Measurements from ENCODE around the gene SLC39A11.

GRCh38 chr17:72927146-72927545, 165.3 kb downstream of the SLC39A11 start:
- TF ChIP-seq, protein P1, sequence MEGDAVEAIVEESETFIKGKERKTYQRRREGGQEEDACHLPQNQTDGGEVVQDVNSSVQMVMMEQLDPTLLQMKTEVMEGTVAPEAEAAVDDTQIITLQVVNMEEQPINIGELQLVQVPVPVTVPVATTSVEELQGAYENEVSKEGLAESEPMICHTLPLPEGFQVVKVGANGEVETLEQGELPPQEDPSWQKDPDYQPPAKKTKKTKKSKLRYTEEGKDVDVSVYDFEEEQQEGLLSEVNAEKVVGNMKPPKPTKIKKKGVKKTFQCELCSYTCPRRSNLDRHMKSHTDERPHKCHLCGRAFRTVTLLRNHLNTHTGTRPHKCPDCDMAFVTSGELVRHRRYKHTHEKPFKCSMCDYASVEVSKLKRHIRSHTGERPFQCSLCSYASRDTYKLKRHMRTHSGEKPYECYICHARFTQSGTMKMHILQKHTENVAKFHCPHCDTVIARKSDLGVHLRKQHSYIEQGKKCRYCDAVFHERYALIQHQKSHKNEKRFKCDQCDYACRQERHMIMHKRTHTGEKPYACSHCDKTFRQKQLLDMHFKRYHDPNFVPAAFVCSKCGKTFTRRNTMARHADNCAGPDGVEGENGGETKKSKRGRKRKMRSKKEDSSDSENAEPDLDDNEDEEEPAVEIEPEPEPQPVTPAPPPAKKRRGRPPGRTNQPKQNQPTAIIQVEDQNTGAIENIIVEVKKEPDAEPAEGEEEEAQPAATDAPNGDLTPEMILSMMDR (IDR thresholded peaks at IDR 0.05), result no peak
- no peak for TF ChIP-seq POLR2A (IDR thresholded peaks at IDR 0.05)

Data from thyroid gland (tissue), 4 donors.